IPS-NIHi11 (cell line): ENCODE data around the gene KCNN4.
"Not testable (repeated sequence)": the region's sequence is repeated elsewhere in the genome, so short reads cannot be mapped to it uniquely, and the experiment has no call there.

Experiments used
- DNase-seq: peaks from one replicate; pipeline ENCODE4 v3.0.0; 2012; ENCODE audit warnings: mixed read lengths, low spot score

The KCNN4 gene

GRCh38 chr19:43798546-43799409 is 18.0 kb upstream of the KCNN4 start:
- DNase-seq: peak; percentile 86

- DNase-seq: no peak
These were observed 17.3 kb upstream of the KCNN4 start for GRCh38 chr19:43798026-43798545.

GRCh38 chr19:43797556-43797955 is 16.8 kb upstream of the KCNN4 start:
- DNase-seq: no peak

- DNase-seq: no peak
These were observed 16.3 kb upstream of the KCNN4 start for GRCh38 chr19:43797118-43797517.

- DNase-seq: no peak
These were observed 9.8 kb upstream of the KCNN4 start for GRCh38 chr19:43790587-43790986.

GRCh38 chr19:43789029-43789428 is 8.3 kb upstream of the KCNN4 start:
- no peak for DNase-seq

- DNase-seq: no peak
These were observed 5.9 kb upstream of the KCNN4 start for GRCh38 chr19:43786665-43787064.

- DNase-seq: peak; percentile 74
These were observed 4.4 kb upstream of the KCNN4 start for GRCh38 chr19:43784981-43785808.

- DNase-seq: no peak
These were observed 3.6 kb upstream of the KCNN4 start for GRCh38 chr19:43784241-43784980.

- no peak for DNase-seq
These were observed 2.9 kb upstream of the KCNN4 start for GRCh38 chr19:43783636-43784035.

GRCh38 chr19:43782689-43783231 is 2.0 kb upstream of the KCNN4 start:
- no peak for DNase-seq

GRCh38 chr19:43782311-43782660 is 1.5 kb upstream of the KCNN4 start:
- no peak for DNase-seq

- DNase-seq: no peak
These were observed 997 bp upstream of the KCNN4 start for GRCh38 chr19:43781630-43782310.

GRCh38 chr19:43779820-43780219 is 953 bp downstream of the KCNN4 start:
- no peak for DNase-seq

- DNase-seq: no peak
These were observed 1.5 kb downstream of the KCNN4 start for GRCh38 chr19:43779147-43779819.

- no peak for DNase-seq
These were observed 2.1 kb downstream of the KCNN4 start for GRCh38 chr19:43778651-43779050.

- no peak for DNase-seq
These were observed 3.5 kb downstream of the KCNN4 start for GRCh38 chr19:43777163-43777695.

GRCh38 chr19:43776286-43776685 is 4.5 kb downstream of the KCNN4 start:
- DNase-seq: no peak

GRCh38 chr19:43775299-43775890 is 5.4 kb downstream of the KCNN4 start:
- no peak for DNase-seq

- DNase-seq: not testable (repeated sequence)
These were observed 5.9 kb downstream of the KCNN4 start for GRCh38 chr19:43774940-43775258.
